Esophagus muscularis mucosa (tissue), 4 donors: ENCODE data around the gene DDAH1. TPM values are rescaled to one million over a fixed set of nuclear protein-coding genes. Genes with fewer than 3 reads are reported as not detected.

Experiments used
- DNase-seq: peaks from one replicate; pipeline ENCODE4 v3.0.0-alpha.2; 2017; ENCODE audit errors: extremely low spot score
- H3K27ac ChIP-seq, 4 donors: fragments of 200-600 bp; sonication (generic); replicated peaks in 1 of 4; 1 replicate in 3 of 4; 2 replicates in 1 of 4; pipeline ENCODE4 v1.5.1; 2016 to 2019; ENCODE audit warnings: mild to moderate bottlenecking in 1 of 4
- H3K27me3 ChIP-seq, 4 donors: fragments of 200-600 bp; sonication (generic); one replicate each; pipeline versions ENCODE4 v1.5.1 to v1.6.0; 2016 to 2019
- H3K36me3 ChIP-seq, 4 donors: fragments of 200-600 bp; sonication (generic); one replicate each; pipeline ENCODE4 v1.5.1; 2016 to 2019
- H3K4me1 ChIP-seq, 4 donors: fragments of 200-600 bp; sonication (generic); one replicate each; pipeline ENCODE4 v1.5.1; 2016 to 2019
- H3K4me3 ChIP-seq, 4 donors: fragments of 200-600 bp; sonication (generic); 1 replicate in 2 of 4; 2 replicates in 2 of 4; pipeline ENCODE4 v1.5.1; 2016 to 2019; ENCODE audit warnings: mild to moderate bottlenecking in 4 of 4, moderate library complexity in 1 of 4
- H3K9me3 ChIP-seq, 4 donors: fragments of 200-600 bp; sonication (generic); 1 replicate in 3 of 4; 2 replicates in 1 of 4; pipeline ENCODE4 v1.5.1; 2016 to 2019
- EP300 ChIP-seq: sonication (generic); formaldehyde crosslinking; IDR thresholded peaks from one replicate; pipeline ENCODE4 v1.6.1; 2017; ENCODE audit warnings: antibody characterized with exemption
- POLR2A ChIP-seq: fragments of 450-650 bp; IDR thresholded peaks from one replicate; pipeline ENCODE4 v1.6.1; 2017; ENCODE audit warnings: antibody characterized with exemption, moderate library complexity, mild to moderate bottlenecking, low read depth
- POLR2AphosphoS5 ChIP-seq, 2 donors: sonication (generic); formaldehyde crosslinking; IDR thresholded peaks; one replicate each; pipeline ENCODE4 v1.6.1; 2017; ENCODE audit warnings: antibody characterized with exemption in 2 of 2
- WGBS: methylation state at CpG from one replicate; pipeline ENCODE4 v1.1.5; 2018; 5-methylcytosine and 5-hydroxymethylcytosine counted together
- intact Hi-C: fragments of 100-400 bp; cut with DNase I; formaldehyde crosslinking; loops from one replicate; pipeline ENCODE4 v1.15.1; 2023
- total RNA-seq, 4 donors: library from RNA; depleted of rRNA; stranded (reverse); fragments of >200 nt; gene quantifications; one replicate each; pipeline versions ENCODE4 v1.1.0 to v1.2.1, GENCODE V29; 2016
- TF ChIP-seq, protein P1 (sequence below), 3 experiments: fragments of 200-600 bp in 2 of 3; fragments of 450-650 bp in 1 of 3; sonication (generic) in 2 of 3; IDR thresholded peaks; one replicate each; pipeline ENCODE4 v1.5.1; 2017 to 2019; ENCODE audit warnings: antibody characterized with exemption in 3 of 3, mild to moderate bottlenecking in 2 of 3, moderate library complexity in 1 of 3

Gene DDAH1
- total RNA-seq, 4 donors from 2014 or later, result 27.0 to 75.3 (median 38.0) TPM

DNA sequence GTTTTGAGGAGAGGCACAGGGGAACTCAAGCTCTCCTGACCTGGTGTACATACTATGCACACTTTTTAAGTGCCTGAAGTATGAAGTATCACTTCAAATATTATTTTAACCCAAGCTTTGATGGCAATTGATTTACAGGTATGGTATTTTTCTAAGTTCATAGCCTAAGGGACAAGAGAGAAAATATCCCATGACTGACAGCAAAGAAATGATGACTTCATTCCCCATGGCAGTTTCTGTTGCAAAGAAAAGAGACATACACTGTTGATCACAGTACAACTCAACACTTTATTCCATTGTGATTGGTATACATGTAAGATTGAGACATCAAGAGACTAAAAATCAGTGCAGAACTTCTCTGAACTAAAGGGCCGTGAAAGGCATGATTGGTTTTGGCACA lies 146.7 kb downstream of the DDAH1 start:
- Histone ChIP-seq H3K36me3 (no peaks in the 10 kb centered on the region), H3K4me3 (no peak overlapping the region), H3K27me3 (no peaks in the 10 kb centered on the region), H3K9me3 (no peaks in the 10 kb centered on the region), H3K27ac (no peak overlapping the region), H3K4me1 (peaks cover 0 to 27% (median 17%) of the 10 kb centered on the region in 4 donors)
- WGBS, result 100% methylated on average over 1 of the region's 1 CpG
- DNase-seq, result no peak
- intact Hi-C loops, result no loop called here
- no peak for TF ChIP-seq POLR2AphosphoS5 (IDR thresholded peaks at IDR 0.05)
- TF ChIP-seq POLR2A, result no peak
- no peak for TF ChIP-seq EP300
- TF ChIP-seq, protein P1, sequence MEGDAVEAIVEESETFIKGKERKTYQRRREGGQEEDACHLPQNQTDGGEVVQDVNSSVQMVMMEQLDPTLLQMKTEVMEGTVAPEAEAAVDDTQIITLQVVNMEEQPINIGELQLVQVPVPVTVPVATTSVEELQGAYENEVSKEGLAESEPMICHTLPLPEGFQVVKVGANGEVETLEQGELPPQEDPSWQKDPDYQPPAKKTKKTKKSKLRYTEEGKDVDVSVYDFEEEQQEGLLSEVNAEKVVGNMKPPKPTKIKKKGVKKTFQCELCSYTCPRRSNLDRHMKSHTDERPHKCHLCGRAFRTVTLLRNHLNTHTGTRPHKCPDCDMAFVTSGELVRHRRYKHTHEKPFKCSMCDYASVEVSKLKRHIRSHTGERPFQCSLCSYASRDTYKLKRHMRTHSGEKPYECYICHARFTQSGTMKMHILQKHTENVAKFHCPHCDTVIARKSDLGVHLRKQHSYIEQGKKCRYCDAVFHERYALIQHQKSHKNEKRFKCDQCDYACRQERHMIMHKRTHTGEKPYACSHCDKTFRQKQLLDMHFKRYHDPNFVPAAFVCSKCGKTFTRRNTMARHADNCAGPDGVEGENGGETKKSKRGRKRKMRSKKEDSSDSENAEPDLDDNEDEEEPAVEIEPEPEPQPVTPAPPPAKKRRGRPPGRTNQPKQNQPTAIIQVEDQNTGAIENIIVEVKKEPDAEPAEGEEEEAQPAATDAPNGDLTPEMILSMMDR (IDR thresholded peaks at IDR 0.05), result no peak

DNA sequence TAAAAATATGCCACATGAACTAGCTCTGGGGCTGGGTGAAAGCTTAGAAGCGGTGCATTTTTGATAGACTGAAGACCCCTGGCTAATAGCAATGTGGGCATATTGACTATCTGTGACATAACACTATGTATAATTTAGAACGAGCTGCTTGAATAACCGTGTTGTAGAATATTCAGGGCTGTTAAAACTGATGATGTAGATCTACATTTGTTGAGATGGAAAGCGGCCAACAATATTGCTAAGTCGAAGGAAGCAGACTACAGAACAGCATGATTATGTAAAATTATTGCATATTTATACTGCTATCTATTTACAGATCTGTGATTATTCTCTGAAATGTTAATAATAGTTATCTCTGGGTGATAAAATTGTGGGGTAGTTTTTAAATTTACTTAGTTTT lies 147.4 kb downstream of the DDAH1 start:
- Histone ChIP-seq H3K4me1 (peaks cover 0 to 28% (median 17%) of the 10 kb centered on the region in 4 donors), H3K4me3 (no peak overlapping the region), H3K36me3 (no peaks in the 10 kb centered on the region), H3K27ac (no peak overlapping the region), H3K27me3 (no peaks in the 10 kb centered on the region), H3K9me3 (no peaks in the 10 kb centered on the region)
- intact Hi-C loops, result no loop called here
- DNase-seq, result no peak
- TF ChIP-seq POLR2A (no peak), POLR2AphosphoS5 (IDR thresholded peaks at IDR 0.05) (no peak), EP300 (no peak)
- TF ChIP-seq, protein P1 (IDR thresholded peaks at IDR 0.05), result no peak
- 82% methylated on average over 5 of the region's 5 CpGs for WGBS

DNA sequence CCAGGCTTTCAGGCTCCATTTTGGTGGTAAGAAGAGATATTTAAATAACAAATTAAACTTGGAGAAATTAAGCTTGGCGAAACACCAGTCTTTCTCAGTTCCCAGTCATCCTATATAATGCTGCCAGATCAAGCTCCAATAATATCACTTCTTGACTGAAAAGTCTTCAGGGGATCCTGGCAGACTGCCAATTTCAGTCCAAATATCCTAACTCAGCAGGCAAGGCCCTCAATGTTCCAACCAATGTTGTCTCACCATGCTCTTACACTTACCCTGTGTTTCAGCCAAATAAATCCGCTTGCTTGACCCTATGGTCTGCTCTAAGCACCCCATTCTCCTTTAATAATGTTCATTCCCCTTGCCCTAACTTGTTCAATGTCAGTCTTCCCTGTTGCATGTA lies 148.6 kb downstream of the DDAH1 start:
- no peaks in the 10 kb centered on the region for H3K36me3 ChIP-seq
- TF ChIP-seq POLR2AphosphoS5 (IDR thresholded peaks at IDR 0.05) (no peak), EP300 (no peak), POLR2A (no peak)
- TF ChIP-seq, protein P1 (IDR thresholded peaks at IDR 0.05), result no peak
- DNase-seq, result no peak
- WGBS, result 92% methylated on average over 2 of the region's 2 CpGs
- H3K4me3 ChIP-seq, result no peak overlapping the region
- H3K9me3 ChIP-seq, result no peaks in the 10 kb centered on the region
- no peaks in the 10 kb centered on the region for H3K27me3 ChIP-seq
- peaks cover 0 to 28% (median 17%) of the 10 kb centered on the region in 4 donors for H3K4me1 ChIP-seq
- intact Hi-C loops, result no loop called here
- H3K27ac ChIP-seq, result no peak overlapping the region

DNA sequence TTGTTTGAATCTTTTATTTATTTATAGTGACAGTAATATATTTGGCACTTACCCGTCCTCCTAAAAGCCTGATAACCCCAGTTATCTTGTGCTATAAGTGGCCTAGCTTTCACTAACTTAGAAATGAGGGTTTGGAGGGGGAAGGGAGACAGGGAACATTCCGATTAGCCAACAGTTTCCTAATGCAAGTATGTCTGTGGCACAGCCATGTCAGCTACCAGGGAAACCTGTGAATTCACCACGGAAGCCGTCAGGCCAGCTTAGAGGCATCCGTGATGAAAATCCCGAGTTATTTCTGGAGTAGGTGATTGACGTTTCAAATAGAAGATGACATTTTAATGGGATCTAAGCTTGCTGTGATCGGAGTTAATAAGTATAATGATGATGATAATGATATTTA lies 149.2 kb downstream of the DDAH1 start:
- H3K36me3 ChIP-seq, result no peaks in the 10 kb centered on the region
- TF ChIP-seq POLR2A, result no peak
- TF ChIP-seq, protein P1 (IDR thresholded peaks at IDR 0.05), result no peak
- no peak for TF ChIP-seq POLR2AphosphoS5 (IDR thresholded peaks at IDR 0.05)
- no peak overlapping the region for H3K27ac ChIP-seq
- H3K4me3 ChIP-seq, result no peak overlapping the region
- H3K9me3 ChIP-seq, result no peaks in the 10 kb centered on the region
- H3K4me1 ChIP-seq, result peaks cover 0 to 28% (median 17%) of the 10 kb centered on the region in 4 donors
- DNase-seq, result no peak
- intact Hi-C loops, result no loop called here
- 84% methylated on average over 8 of the region's 8 CpGs for WGBS
- no peaks in the 10 kb centered on the region for H3K27me3 ChIP-seq

DNA sequence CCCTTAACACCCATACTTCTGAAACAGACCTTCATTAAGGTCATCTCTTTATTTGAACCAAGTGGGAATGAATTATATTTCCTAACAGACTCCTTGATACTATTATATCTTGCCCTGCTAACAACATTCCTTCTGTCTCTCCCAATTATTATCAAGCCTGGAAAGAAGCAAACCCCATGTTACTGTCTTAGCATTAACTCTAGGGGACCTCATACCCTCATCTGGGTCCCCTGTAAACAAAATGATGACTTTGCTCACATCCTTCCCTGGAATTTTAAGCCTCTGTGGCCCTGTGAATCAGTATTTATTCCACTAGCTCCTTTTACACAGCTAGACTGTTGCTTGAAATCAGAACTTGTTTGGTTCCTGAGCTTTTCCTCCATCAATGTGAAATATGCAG lies 150.2 kb downstream of the DDAH1 start:
- Histone ChIP-seq H3K27ac (no peak overlapping the region), H3K27me3 (no peaks in the 10 kb centered on the region), H3K36me3 (no peaks in the 10 kb centered on the region), H3K4me1 (peaks cover 0 to 21% (median 14%) of the 10 kb centered on the region in 4 donors), H3K4me3 (no peak overlapping the region), H3K9me3 (no peaks in the 10 kb centered on the region)
- TF ChIP-seq, protein P1 (IDR thresholded peaks at IDR 0.05), result no peak
- no peak for TF ChIP-seq POLR2A
- TF ChIP-seq POLR2AphosphoS5 (IDR thresholded peaks at IDR 0.05), result no peak
- no peak for TF ChIP-seq EP300
- intact Hi-C loops, result no loop called here
- no peak for DNase-seq
